ENCODE data around the gene ZMYM2. TPM values are rescaled to one million over a fixed set of nuclear protein-coding genes. Genes with fewer than 3 reads are reported as not detected.

Gene ZMYM2
- total RNA-seq, 1 experiment from 2014 or later, result 87.1 TPM

- H3K4me3 ChIP-seq (ENCODE audit: low read depth, low read length, poor library complexity, severe bottlenecking), result no peak overlapping the region
- no peak for DNase-seq (ENCODE audit: low spot score)
- no peak for TF ChIP-seq EZH2 (IDR thresholded peaks at IDR 0.05; ENCODE audit: borderline replicate concordance, low read depth, low read length, poor library complexity, severe bottlenecking)
- no peak overlapping the region for H3K27ac ChIP-seq (ENCODE audit: low read depth, low read length, poor library complexity, severe bottlenecking)
- CTCF ChIA-PET, result interaction anchor here (0.6 to 0.9 kb wide), 3 partner anchors 19 to 70 kb away, joined by 3 to 15 read pairs (median 6); no protein-coding TSS in a partner anchor
- H3K36me3 ChIP-seq (ENCODE audit: insufficient read depth, low read length, poor library complexity, severe bottlenecking), result peaks cover 4% of the 10 kb centered on the region
- H3K4me1 ChIP-seq (ENCODE audit: insufficient read depth, low read length, poor library complexity, severe bottlenecking), result no peaks in the 10 kb centered on the region
- BruUV-seq (replicated peaks), result no TSS peak
- POLR2A ChIA-PET (ENCODE audit: low non-redundant PET), result interaction anchor here (0.6 kb wide), 1 partner anchor 15 kb away, joined by 3 read pairs; no protein-coding TSS in a partner anchor
- intact Hi-C loops (cut with micrococcal nuclease; ENCODE audit: unreplicated experiment), result no loop called here
- H3K9me3 ChIP-seq (ENCODE audit: low read depth, low read length, poor library complexity, severe bottlenecking), result no peaks in the 10 kb centered on the region
- no peaks in the 10 kb centered on the region for H3K27me3 ChIP-seq (replicated peaks; ENCODE audit: insufficient read depth, low read depth, low read length, poor library complexity)
These were observed 26.7 kb downstream of the ZMYM2 start for GRCh38 chr13:19985219-19985556.

- intact Hi-C loops (cut with micrococcal nuclease; ENCODE audit: unreplicated experiment), result no loop called here
- ChIA-PET CTCF (interaction anchor here (0.7 kb wide), 1 partner anchor 171 kb away, joined by 4 read pairs; no protein-coding TSS in a partner anchor), POLR2A (ENCODE audit: low non-redundant PET) (no interaction called here)
- Histone ChIP-seq H3K4me1 (ENCODE audit: insufficient read depth, low read length, poor library complexity, severe bottlenecking) (no peaks in the 10 kb centered on the region), H3K4me3 (ENCODE audit: low read depth, low read length, poor library complexity, severe bottlenecking) (no peak overlapping the region), H3K27me3 (replicated peaks; ENCODE audit: insufficient read depth, low read depth, low read length, poor library complexity) (no peaks in the 10 kb centered on the region), H3K9me3 (ENCODE audit: low read depth, low read length, poor library complexity, severe bottlenecking) (no peaks in the 10 kb centered on the region), H3K36me3 (ENCODE audit: insufficient read depth, low read length, poor library complexity, severe bottlenecking) (peaks cover 31% of the 10 kb centered on the region), H3K27ac (ENCODE audit: low read depth, low read length, poor library complexity, severe bottlenecking) (no peak overlapping the region)
- no peak for DNase-seq (ENCODE audit: low spot score)
- TF ChIP-seq, protein P1, sequence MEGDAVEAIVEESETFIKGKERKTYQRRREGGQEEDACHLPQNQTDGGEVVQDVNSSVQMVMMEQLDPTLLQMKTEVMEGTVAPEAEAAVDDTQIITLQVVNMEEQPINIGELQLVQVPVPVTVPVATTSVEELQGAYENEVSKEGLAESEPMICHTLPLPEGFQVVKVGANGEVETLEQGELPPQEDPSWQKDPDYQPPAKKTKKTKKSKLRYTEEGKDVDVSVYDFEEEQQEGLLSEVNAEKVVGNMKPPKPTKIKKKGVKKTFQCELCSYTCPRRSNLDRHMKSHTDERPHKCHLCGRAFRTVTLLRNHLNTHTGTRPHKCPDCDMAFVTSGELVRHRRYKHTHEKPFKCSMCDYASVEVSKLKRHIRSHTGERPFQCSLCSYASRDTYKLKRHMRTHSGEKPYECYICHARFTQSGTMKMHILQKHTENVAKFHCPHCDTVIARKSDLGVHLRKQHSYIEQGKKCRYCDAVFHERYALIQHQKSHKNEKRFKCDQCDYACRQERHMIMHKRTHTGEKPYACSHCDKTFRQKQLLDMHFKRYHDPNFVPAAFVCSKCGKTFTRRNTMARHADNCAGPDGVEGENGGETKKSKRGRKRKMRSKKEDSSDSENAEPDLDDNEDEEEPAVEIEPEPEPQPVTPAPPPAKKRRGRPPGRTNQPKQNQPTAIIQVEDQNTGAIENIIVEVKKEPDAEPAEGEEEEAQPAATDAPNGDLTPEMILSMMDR (conservative IDR thresholded peaks at IDR 0.05; ENCODE audit: low read depth, low read length), result no peak
- TF ChIP-seq EZH2 (IDR thresholded peaks at IDR 0.05; ENCODE audit: borderline replicate concordance, low read depth, low read length, poor library complexity, severe bottlenecking), result no peak
- no TSS peak for BruUV-seq (replicated peaks)
These were observed 33.0 kb downstream of the ZMYM2 start for GRCh38 chr13:19991531-19991930.

DNA sequence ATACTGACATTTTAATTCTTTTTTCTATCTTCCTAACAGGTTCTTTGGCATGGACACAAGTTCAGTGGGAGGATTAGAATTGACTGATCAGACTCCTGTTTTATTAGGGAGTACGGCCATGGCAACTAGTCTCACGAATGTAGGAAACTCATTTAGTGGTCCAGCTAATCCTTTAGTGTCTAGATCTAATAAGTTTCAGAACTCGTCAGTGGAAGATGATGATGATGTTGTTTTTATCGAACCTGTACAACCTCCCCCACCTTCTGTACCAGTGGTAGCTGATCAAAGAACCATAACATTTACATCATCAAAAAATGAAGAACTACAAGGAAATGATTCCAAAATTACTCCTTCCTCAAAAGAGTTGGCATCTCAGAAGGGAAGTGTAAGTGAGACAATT, 34.5 kb downstream of the ZMYM2 start:
- ChIA-PET CTCF (no interaction called here), POLR2A (ENCODE audit: low non-redundant PET) (no interaction called here)
- H3K27ac ChIP-seq (ENCODE audit: low read depth, low read length, poor library complexity, severe bottlenecking), result no peak overlapping the region
- intact Hi-C loops (cut with micrococcal nuclease; ENCODE audit: unreplicated experiment), result no loop called here
- no peaks in the 10 kb centered on the region for H3K9me3 ChIP-seq (ENCODE audit: low read depth, low read length, poor library complexity, severe bottlenecking)
- no peaks in the 10 kb centered on the region for H3K27me3 ChIP-seq (replicated peaks; ENCODE audit: insufficient read depth, low read depth, low read length, poor library complexity)
- no TSS peak for BruUV-seq (replicated peaks)
- no peaks in the 10 kb centered on the region for H3K4me1 ChIP-seq (ENCODE audit: insufficient read depth, low read length, poor library complexity, severe bottlenecking)
- TF ChIP-seq, protein P1 (conservative IDR thresholded peaks at IDR 0.05; ENCODE audit: low read depth, low read length), result no peak
- no peak for TF ChIP-seq EZH2 (IDR thresholded peaks at IDR 0.05; ENCODE audit: borderline replicate concordance, low read depth, low read length, poor library complexity, severe bottlenecking)
- DNase-seq (ENCODE audit: low spot score), result no peak
- H3K4me3 ChIP-seq (ENCODE audit: low read depth, low read length, poor library complexity, severe bottlenecking), result no peak overlapping the region
- H3K36me3 ChIP-seq (ENCODE audit: insufficient read depth, low read length, poor library complexity, severe bottlenecking), result peaks cover 35% of the 10 kb centered on the region

GRCh38 chr13:19998960-19999359, 40.4 kb downstream of the ZMYM2 start:
- Histone ChIP-seq H3K9me3 (ENCODE audit: low read depth, low read length, poor library complexity, severe bottlenecking) (no peaks in the 10 kb centered on the region), H3K27me3 (replicated peaks; ENCODE audit: insufficient read depth, low read depth, low read length, poor library complexity) (no peaks in the 10 kb centered on the region), H3K4me3 (ENCODE audit: low read depth, low read length, poor library complexity, severe bottlenecking) (no peak overlapping the region), H3K4me1 (ENCODE audit: insufficient read depth, low read length, poor library complexity, severe bottlenecking) (no peaks in the 10 kb centered on the region), H3K36me3 (ENCODE audit: insufficient read depth, low read length, poor library complexity, severe bottlenecking) (peaks cover 44% of the 10 kb centered on the region), H3K27ac (ENCODE audit: low read depth, low read length, poor library complexity, severe bottlenecking) (no peak overlapping the region)
- DNase-seq (ENCODE audit: low spot score), result no peak
- BruUV-seq (replicated peaks), result no TSS peak
- ChIA-PET POLR2A (ENCODE audit: low non-redundant PET) (no interaction called here), CTCF (no interaction called here)
- no peak for TF ChIP-seq EZH2 (IDR thresholded peaks at IDR 0.05; ENCODE audit: borderline replicate concordance, low read depth, low read length, poor library complexity, severe bottlenecking)
- TF ChIP-seq, protein P1 (conservative IDR thresholded peaks at IDR 0.05; ENCODE audit: low read depth, low read length), result no peak
- intact Hi-C loops (cut with micrococcal nuclease; ENCODE audit: unreplicated experiment), result no loop called here

Measured in A673 (cell line).